K562 (cell line): ENCODE measurements around the gene RBM15. TPM values are rescaled to one million over a fixed set of nuclear protein-coding genes. Genes with fewer than 3 reads are reported as not detected.

Experiments used
- ATAC-seq: fragments of 200-7000 bp; cut with Tn5 transposase; 3 replicates; pipeline ENCODE4 v1.9.1; 2020; ENCODE audit warnings: moderate library complexity
- BruUV-seq: library from RNA; stranded (reverse); fragments of 400-500 nt; replicated peaks from 2 replicates; lab custom pipeline; 2021; lab: Mats Ljungman, UMichigan
- CTCF ChIA-PET: fragments of 300-600 bp; formaldehyde crosslinking; extraction: SDS; loops from one replicate; lab custom pipeline; 2021; ENCODE audit warnings: low intra/inter-chr PET ratio; lab: Yijun Ruan, JAX
- POLR2A ChIA-PET: fragments of 300-600, 350-650 bp; sonication (Branson Sonifier 250); formaldehyde crosslinking; extraction: SDS; loops from one replicate; lab custom pipeline; 2021; ENCODE audit warnings: antibody characterized with exemption, inconsistent platforms; lab: Yijun Ruan, JAX
- DNase-seq, 4 experiments: peaks; one replicate each; pipeline versions ENCODE4 v3.0.0 to v3.0.0-alpha.2; 2011 to 2018; ENCODE audit warnings: low spot score in 3 of 4, mixed read lengths in 3 of 4; ENCODE audit errors: extremely low read depth in 1 of 4
- FAIRE-seq: peaks from 2 replicates; lab custom pipeline; 2011; peaks lifted over from hg19 to GRCh38; lab: Jason Lieb, UNC
- H2AFZ ChIP-seq: 2 replicates; pipeline ENCODE4 v1.6.0; 2011; ENCODE audit warnings: low read depth, low read length, control low read depth, inconsistent platforms
- H3K27ac ChIP-seq: fragments of 200-600 bp; 3 replicates; pipeline ENCODE4 v1.8.0; 2011; ENCODE audit warnings: low read depth, mild to moderate bottlenecking, control low read depth, inconsistent platforms, low read length, moderate library complexity, mixed read lengths; ENCODE audit errors: extremely low read depth
- H3K27me3 ChIP-seq, 2 experiments: fragments of 300-600 bp in 1 of 2; 2 replicates in 1 of 2; 3 replicates in 1 of 2; pipeline versions ENCODE4 v1.6.0 to v1.8.0; 2011; ENCODE audit warnings: inconsistent platforms in 2 of 2, low read length in 2 of 2, mild to moderate bottlenecking in 1 of 2, mixed read lengths in 1 of 2, moderate library complexity in 1 of 2; ENCODE audit not compliant: control insufficient read depth in 2 of 2, insufficient read depth in 2 of 2
- H3K36me3 ChIP-seq: fragments of 300-600 bp; 3 replicates; pipeline ENCODE4 v1.8.0; 2011; ENCODE audit warnings: mild to moderate bottlenecking, low read length, inconsistent platforms; ENCODE audit not compliant: control insufficient read depth, insufficient read depth
- H3K4me1 ChIP-seq, 2 experiments: fragments of 200-600 bp in 1 of 2; replicated peaks in 1 of 2; 2 replicates in 1 of 2; 3 replicates in 1 of 2; pipeline versions ENCODE4 v1.5.1 to v1.8.0; 2011; ENCODE audit warnings: inconsistent platforms in 2 of 2, low read length in 2 of 2, mild to moderate bottlenecking in 1 of 2, mixed read lengths in 1 of 2, moderate library complexity in 1 of 2; ENCODE audit not compliant: control insufficient read depth in 2 of 2, insufficient read depth in 2 of 2
- H3K4me2 ChIP-seq: 2 replicates; pipeline ENCODE4 v1.6.1; 2011; ENCODE audit warnings: low read length, control low read depth, inconsistent platforms, mixed read lengths; ENCODE audit not compliant: insufficient read depth
- H3K4me3 ChIP-seq: fragments of 200-600 bp; sonication (generic), shearing (Covaris generic); 2 replicates; pipeline ENCODE4 v1.5.1; 2016; ENCODE audit warnings: control low read depth, inconsistent platforms
- H3K79me2 ChIP-seq: fragments of 200-600 bp; 3 replicates; pipeline ENCODE4 v1.8.0; 2011; ENCODE audit warnings: low read length, inconsistent platforms; ENCODE audit not compliant: control insufficient read depth, insufficient read depth
- H3K9ac ChIP-seq, 2 experiments: 2 replicates each; pipeline versions ENCODE4 v1.6.0 to v1.6.1; 2011; ENCODE audit warnings: low read depth in 2 of 2, low read length in 2 of 2, control low read depth in 1 of 2, inconsistent platforms in 1 of 2, mild to moderate bottlenecking in 1 of 2, mixed read lengths in 1 of 2; ENCODE audit not compliant: insufficient read depth in 1 of 2
- H3K9me1 ChIP-seq: one replicate; pipeline ENCODE4 v1.6.0; 2011; ENCODE audit warnings: inconsistent platforms, mild to moderate bottlenecking, low read length, moderate library complexity; ENCODE audit not compliant: control insufficient read depth, insufficient read depth
- H3K9me3 ChIP-seq: replicated peaks from 2 replicates; pipeline ENCODE4 v1.5.1; 2011; ENCODE audit warnings: low read depth, low read length, inconsistent platforms; ENCODE audit not compliant: control insufficient read depth, insufficient read depth
- H4K20me1 ChIP-seq: replicated peaks from 2 replicates; pipeline ENCODE4 v1.6.1; 2011; ENCODE audit warnings: low read length, inconsistent platforms, mixed read lengths; ENCODE audit not compliant: control insufficient read depth, insufficient read depth
- ARNT ChIP-seq, 2 experiments: fragments of 450-650 bp; IDR thresholded peaks; 2 replicates each; pipeline ENCODE4 v1.6.1; 2016; ENCODE audit warnings: mild to moderate bottlenecking in 1 of 2
- ASH1L ChIP-seq: fragments of 450-650 bp; IDR thresholded peaks from 2 replicates; pipeline ENCODE4 v1.6.1; 2018; ENCODE audit warnings: borderline replicate concordance, mild to moderate bottlenecking, low read depth; ENCODE audit not compliant: partially characterized antibody
- DPF2 ChIP-seq: fragments of 450-650 bp; IDR thresholded peaks from 2 replicates; pipeline ENCODE4 v1.6.1; 2016
- FUS ChIP-seq: fragments of 200-400 bp; formaldehyde crosslinking; optimal IDR thresholded peaks from 2 replicates; pipeline ENCODE3; 2017; ENCODE audit warnings: low read depth, low read length
- JUN ChIP-seq, 2 experiments: sonication (generic) in 1 of 2; formaldehyde crosslinking in 1 of 2; IDR thresholded peaks; 2 replicates each; pipeline versions ENCODE4 v1.6.1 to v1.8.0; 2012 to 2022; ENCODE audit warnings: borderline replicate concordance in 2 of 2, mild to moderate bottlenecking in 2 of 2, improper control_type of control experiment in 1 of 2, low read depth in 1 of 2, low read length in 1 of 2, missing genetic modification reagents in 1 of 2
- JUND ChIP-seq, 2 experiments: IDR thresholded peaks; 2 replicates in 1 of 2; 3 replicates in 1 of 2; pipeline ENCODE4 v1.6.1; 2011; ENCODE audit warnings: borderline replicate concordance in 2 of 2, low read depth in 2 of 2, low read length in 2 of 2, improper control_type of control experiment in 1 of 2, missing biosample characterization in 1 of 2, missing genetic modification characterization in 1 of 2, missing genetic modification reagents in 1 of 2
- LARP7 ChIP-seq: fragments of 450-650 bp; IDR thresholded peaks from 2 replicates; pipeline ENCODE4 v1.6.1; 2016
- NELFE ChIP-seq: IDR thresholded peaks from 2 replicates; pipeline ENCODE4 v1.6.1; 2011; ENCODE audit warnings: mild to moderate bottlenecking; ENCODE audit not compliant: insufficient read depth, insufficient read length
- TRIM28 ChIP-seq: fragments of 450-650 bp; IDR thresholded peaks from 2 replicates; pipeline ENCODE4 v1.6.1; 2017
- ZFX ChIP-seq: sonication (generic); formaldehyde crosslinking; IDR thresholded peaks from 2 replicates; pipeline ENCODE4 v1.8.0; 2022; ENCODE audit warnings: mild to moderate bottlenecking, missing genetic modification reagents, moderate library complexity
- ZNF124 ChIP-seq: sonication (generic); formaldehyde crosslinking; IDR thresholded peaks from 2 replicates; pipeline ENCODE4 v1.8.1; 2022; ENCODE audit warnings: missing genetic modification reagents
- ZNF644 ChIP-seq: fragments of 200-800 bp; sonication (Bioruptor generic); IDR thresholded peaks from 2 replicates; pipeline ENCODE4 v1.6.1; 2016; ENCODE audit warnings: low read depth, missing genetic modification characterization, missing compliant biosample characterization
- WGBS: fragments of 100-300 bp; shearing (Covaris generic); methylation state at CpG from one replicate; pipeline ENCODE4 v1.1.6; 2016; ENCODE audit warnings: low coverage, mixed read lengths; ENCODE audit not compliant: insufficient coverage; ENCODE audit errors: missing lambda C conversion rate; 5-methylcytosine and 5-hydroxymethylcytosine counted together
- in situ Hi-C: fragments of 300-500 bp; cut with MboI; formaldehyde crosslinking; loops from 4 replicates; pipeline ENCODE4 v1.15.0; 2018; ENCODE audit warnings: inconsistent platforms, mixed read lengths
- intact Hi-C: fragments of 100-400 bp; cut with micrococcal nuclease; formaldehyde crosslinking; loops from 2 replicates; pipeline ENCODE4 v1.14.2; 2022
- polyA plus RNA-seq, 8 experiments: library from polyadenylated mRNA; depleted of rRNA in 4 of 8; stranded (reverse) in 5 of 8; unstranded in 3 of 8; fragments of >200 nt; fragmentation: Nextera tagmentation in 2 of 8; fragmentation: Illumina TruSeq in 1 of 8; extraction: Ambion mirVana in 2 of 8; extraction: Trizol in 1 of 8; gene quantifications; 2 replicates each; pipeline versions ENCODE4 v1.2.1 to v1.2.3, GENCODE V29; 2011 to 2014; ENCODE audit warnings: inconsistent platforms in 1 of 8, missing spikeins in 1 of 8
- total RNA-seq, 7 experiments: library from RNA; depleted of rRNA in 6 of 7; stranded (reverse); fragments of >200 nt in 6 of 7; fragmentation: Illumina TruSeq in 2 of 7; extraction: Trizol in 2 of 7; gene quantifications; 2 replicates each; pipeline versions ENCODE4 v1.2.1 to v1.2.3, GENCODE V29; 2011 to 2021; ENCODE audit warnings: low replicate concordance in 1 of 7
- TF ChIP-seq, protein P1 (sequence below): fragments of 450-650 bp; IDR thresholded peaks from 2 replicates; pipeline ENCODE4 v1.6.1; 2018; ENCODE audit not compliant: partially characterized antibody

Gene RBM15
- total and polyA plus RNA-seq, 9 of the 15 experiments (the other 6 are each of a cell fraction or from before 2014, with no cell fraction given), result 2.4 to 63.4 (median 28.2) TPM

DNA sequence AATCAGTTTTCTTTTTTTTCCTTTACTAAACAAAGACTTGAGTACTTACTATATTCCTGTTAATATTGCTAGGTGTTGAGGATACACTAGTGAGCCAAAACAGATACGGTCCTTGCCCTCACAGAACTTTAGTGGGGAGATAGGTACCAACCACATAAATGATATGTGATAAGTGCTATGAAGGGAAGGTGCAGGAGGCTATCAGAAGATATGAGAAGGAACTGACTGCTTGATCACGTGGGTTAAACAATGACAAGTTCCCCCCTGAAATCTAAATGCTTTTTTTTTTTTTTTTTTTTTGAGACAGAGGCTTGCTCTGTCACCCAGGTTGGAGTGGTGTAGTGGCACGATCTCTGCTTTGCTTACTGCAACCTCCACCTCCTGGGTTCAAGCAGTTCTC, 25.0 kb downstream of the RBM15 start:
- H3K79me2 ChIP-seq, result peaks cover 79% of the 10 kb centered on the region
- in situ Hi-C loops, result no loop called here

GRCh38 chr1:110370827-110371226, 31.6 kb downstream of the RBM15 start:
- ChIA-PET CTCF (no interaction called here), POLR2A (interaction anchor here (0.6 to 3.2 kb wide), 2 partner anchors 11 to 43 kb away, joined by 3 to 13 read pairs; no protein-coding TSS in a partner anchor)
- intact Hi-C loops, result no loop called here
- Histone ChIP-seq H3K9me1 (no peaks in the 10 kb centered on the region), H3K79me2 (peaks cover 41% of the 10 kb centered on the region), H3K4me2 (no peak overlapping the region), H3K27ac (peak overlapping the region; percentile 5; the same call in 1 of the 3 replicates), H3K9ac (no peak overlapping the region; a peak in 1 of 4 replicates), H3K36me3 (peaks cover 82% of the 10 kb centered on the region), H3K27me3 (no peaks in the 10 kb centered on the region), H2AFZ (no peak overlapping the region), H3K9me3 (no peaks in the 10 kb centered on the region), H4K20me1 (no peaks in the 10 kb centered on the region), H3K4me3 (no peak overlapping the region), H3K4me1 (no peaks in the 10 kb centered on the region; a peak in 1 of 5 replicates)
- in situ Hi-C loops, result no loop called here
- FAIRE-seq, result no peak
- peak in 1 of 4 experiments; percentile 23 for DNase-seq
- 10% methylated on average over 1 of the region's 1 CpG for WGBS
- ATAC-seq, result peak; percentile 79
- no TSS peak for BruUV-seq
- TF ChIP-seq JUN (IDR thresholded peaks at IDR 0.05; ENCODE audit: borderline replicate concordance, low read depth, low read length) (no peak), JUN (CRISPR knock-in tag; IDR thresholded peaks at IDR 0.05; ENCODE audit: borderline replicate concordance) (no peak), NELFE (no peak), ASH1L (no peak), FUS (no peak), ZFX (CRISPR knock-in tag) (no peak), JUND (IDR thresholded peaks at IDR 0.05; ENCODE audit: borderline replicate concordance, low read depth, low read length) (peak; percentile 49; the same call in 1 of the 2 replicates), JUND (tag; IDR thresholded peaks at IDR 0.05; ENCODE audit: borderline replicate concordance, low read depth, low read length) (peak; percentile 58; the same call in 1 of the 3 replicates), LARP7 (no peak), ZNF124 (CRISPR knock-in tag) (no peak), DPF2 (0 out of 2 replicates have a peak, but pooled peaks have one; percentile 22), ARNT (IDR thresholded peaks at IDR 0.05) (no peak), TRIM28 (no peak)
- TF ChIP-seq, protein P1, sequence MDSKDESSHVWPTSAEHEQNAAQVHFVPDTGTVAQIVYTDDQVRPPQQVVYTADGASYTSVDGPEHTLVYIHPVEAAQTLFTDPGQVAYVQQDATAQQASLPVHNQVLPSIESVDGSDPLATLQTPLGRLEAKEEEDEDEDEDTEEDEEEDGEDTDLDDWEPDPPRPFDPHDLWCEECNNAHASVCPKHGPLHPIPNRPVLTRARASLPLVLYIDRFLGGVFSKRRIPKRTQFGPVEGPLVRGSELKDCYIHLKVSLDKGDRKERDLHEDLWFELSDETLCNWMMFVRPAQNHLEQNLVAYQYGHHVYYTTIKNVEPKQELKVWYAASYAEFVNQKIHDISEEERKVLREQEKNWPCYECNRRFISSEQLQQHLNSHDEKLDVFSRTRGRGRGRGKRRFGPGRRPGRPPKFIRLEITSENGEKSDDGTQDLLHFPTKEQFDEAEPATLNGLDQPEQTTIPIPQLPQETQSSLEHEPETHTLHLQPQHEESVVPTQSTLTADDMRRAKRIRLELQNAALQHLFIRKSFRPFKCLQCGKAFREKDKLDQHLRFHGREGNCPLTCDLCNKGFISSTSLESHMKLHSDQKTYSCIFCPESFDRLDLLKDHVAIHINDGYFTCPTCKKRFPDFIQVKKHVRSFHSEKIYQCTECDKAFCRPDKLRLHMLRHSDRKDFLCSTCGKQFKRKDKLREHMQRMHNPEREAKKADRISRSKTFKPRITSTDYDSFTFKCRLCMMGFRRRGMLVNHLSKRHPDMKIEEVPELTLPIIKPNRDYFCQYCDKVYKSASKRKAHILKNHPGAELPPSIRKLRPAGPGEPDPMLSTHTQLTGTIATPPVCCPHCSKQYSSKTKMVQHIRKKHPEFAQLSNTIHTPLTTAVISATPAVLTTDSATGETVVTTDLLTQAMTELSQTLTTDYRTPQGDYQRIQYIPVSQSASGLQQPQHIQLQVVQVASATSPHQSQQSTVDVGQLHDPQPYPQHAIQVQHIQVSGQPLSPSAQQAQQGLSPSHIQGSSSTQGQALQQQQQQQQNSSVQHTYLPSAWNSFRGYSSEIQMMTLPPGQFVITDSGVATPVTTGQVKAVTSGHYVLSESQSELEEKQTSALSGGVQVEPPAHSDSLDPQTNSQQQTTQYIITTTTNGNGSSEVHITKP, result no peak

More for the DNA sequence above, 25.0 kb downstream of the RBM15 start:
- no peaks in the 10 kb centered on the region for H3K27me3 ChIP-seq
- peaks cover 70% of the 10 kb centered on the region for H3K36me3 ChIP-seq
- no peak overlapping the region for H3K4me2 ChIP-seq
- TF ChIP-seq ZNF644 (tag), result no peak
- no peaks in the 10 kb centered on the region for H4K20me1 ChIP-seq
- H3K4me1 ChIP-seq, result no peaks in the 10 kb centered on the region
- no peaks in the 10 kb centered on the region for H3K9me3 ChIP-seq
- no peak overlapping the region for H3K4me3 ChIP-seq
- no peak for DNase-seq
- WGBS, result 75% methylated on average over 2 of the region's 3 CpGs
- no peak overlapping the region for H2AFZ ChIP-seq
- no peak overlapping the region for H3K9ac ChIP-seq
- ChIA-PET CTCF (no interaction called here), POLR2A (interaction anchor here (0.6 to 0.9 kb wide), 5 partner anchors 9 to 1264 kb away, joined by 3 to 6 read pairs (median 4); no protein-coding TSS in a partner anchor)
- no peak overlapping the region for H3K27ac ChIP-seq
- no peak for ATAC-seq
- intact Hi-C loops, result no loop called here
- FAIRE-seq, result no peak
- H3K9me1 ChIP-seq, result no peaks in the 10 kb centered on the region
- no TSS peak for BruUV-seq
